GOT3 (cell line): ENCODE data around the gene DGKD.

Source experiments
- DNase-seq: peaks from one replicate; lab custom pipeline; 2025; ENCODE audit warnings: mixed read lengths; lab: John Stamatoyannopoulos, UW

DGKD gene

GRCh38 chr2:233338812-233339368 is 15.4 kb upstream of the DGKD start:
- no peak for DNase-seq

GRCh38 chr2:233339427-233339826 is 14.9 kb upstream of the DGKD start:
- no peak for DNase-seq

GRCh38 chr2:233341296-233341695 is 13.0 kb upstream of the DGKD start:
- no peak for DNase-seq

- no peak for DNase-seq
Observed at GRCh38 chr2:233342301-233342700, 12.0 kb upstream of the DGKD start.

- DNase-seq, result no peak
Observed at GRCh38 chr2:233343171-233343705, 11.1 kb upstream of the DGKD start.

GRCh38 chr2:233346376-233346775 is 7.9 kb upstream of the DGKD start:
- DNase-seq, result no peak

GRCh38 chr2:233346930-233347329 is 7.4 kb upstream of the DGKD start:
- no peak for DNase-seq

GRCh38 chr2:233349005-233349998 is 5.0 kb upstream of the DGKD start:
- no peak for DNase-seq

GRCh38 chr2:233350708-233351107 is 3.6 kb upstream of the DGKD start:
- no peak for DNase-seq

- DNase-seq, result no peak
Observed at GRCh38 chr2:233351423-233351822, 2.9 kb upstream of the DGKD start.

GRCh38 chr2:233352141-233352842 is 2.0 kb upstream of the DGKD start:
- no peak for DNase-seq

- no peak for DNase-seq
Observed at GRCh38 chr2:233353101-233353768, 1.1 kb upstream of the DGKD start.

- no peak for DNase-seq
Observed at GRCh38 chr2:233354500-233354924, 218 bp downstream of the DGKD start.

GRCh38 chr2:233354971-233355574 is 779 bp downstream of the DGKD start:
- no peak for DNase-seq

GRCh38 chr2:233355916-233356315 is 1.6 kb downstream of the DGKD start:
- no peak for DNase-seq

GRCh38 chr2:233356546-233357308 is 2.4 kb downstream of the DGKD start:
- no peak for DNase-seq

GRCh38 chr2:233358335-233358734 is 4.0 kb downstream of the DGKD start:
- DNase-seq, result no peak

- DNase-seq, result no peak
Observed at GRCh38 chr2:233358947-233359346, 4.7 kb downstream of the DGKD start.

- DNase-seq, result no peak
Observed at GRCh38 chr2:233359823-233360222, 5.5 kb downstream of the DGKD start.

- no peak for DNase-seq
Observed at GRCh38 chr2:233360771-233361176, 6.5 kb downstream of the DGKD start.

- no peak for DNase-seq
Observed at GRCh38 chr2:233361297-233361696, 7.0 kb downstream of the DGKD start.
